NCI-H2107 treated with DMSO at 0.1 percent for 48 hours (cell line): ENCODE measurements around the gene STXBP5.

Experiments used
- DNase-seq: peaks from one replicate; lab custom pipeline; 2025; ENCODE audit not compliant: unreplicated experiment; lab: John Stamatoyannopoulos, UW

Gene STXBP5

GRCh38 chr6:147287869-147288271, 83.7 kb downstream of the STXBP5 start:
- DNase-seq: no peak

- no peak for DNase-seq
Measured at GRCh38 chr6:147297124-147297523, 92.9 kb downstream of the STXBP5 start.

GRCh38 chr6:147297663-147298316, 93.6 kb downstream of the STXBP5 start:
- no peak for DNase-seq

- no peak for DNase-seq
Measured at GRCh38 chr6:147298461-147298860, 94.2 kb downstream of the STXBP5 start.

- DNase-seq: no peak
Measured at GRCh38 chr6:147299035-147299434, 94.8 kb downstream of the STXBP5 start.

- DNase-seq: no peak
Measured at GRCh38 chr6:147301070-147301469, 96.9 kb downstream of the STXBP5 start.

- DNase-seq: no peak
Measured at GRCh38 chr6:147304016-147304415, 99.8 kb downstream of the STXBP5 start.

GRCh38 chr6:147310521-147310920, 106.3 kb downstream of the STXBP5 start:
- no peak for DNase-seq

GRCh38 chr6:147311218-147311617, 107.0 kb downstream of the STXBP5 start:
- DNase-seq: no peak

- no peak for DNase-seq
Measured at GRCh38 chr6:147321260-147321659, 117.0 kb downstream of the STXBP5 start.

GRCh38 chr6:147322299-147323162, 118.3 kb downstream of the STXBP5 start:
- no peak for DNase-seq

- DNase-seq: no peak
Measured at GRCh38 chr6:147325557-147325956, 121.3 kb downstream of the STXBP5 start.

- DNase-seq: no peak
Measured at GRCh38 chr6:147331401-147331800, 127.2 kb downstream of the STXBP5 start.

- no peak for DNase-seq
Measured at GRCh38 chr6:147337921-147338320, 133.7 kb downstream of the STXBP5 start.

- no peak for DNase-seq
Measured at GRCh38 chr6:147341486-147341885, 137.3 kb downstream of the STXBP5 start.

- DNase-seq: no peak
Measured at GRCh38 chr6:147345902-147346301, 141.7 kb downstream of the STXBP5 start.

- DNase-seq: no peak
Measured at GRCh38 chr6:147347179-147347881, 143.1 kb downstream of the STXBP5 start.

GRCh38 chr6:147347882-147348575, 143.8 kb downstream of the STXBP5 start:
- no peak for DNase-seq

- no peak for DNase-seq
Measured at GRCh38 chr6:147361311-147361981, 157.2 kb downstream of the STXBP5 start.

- no peak for DNase-seq
Measured at GRCh38 chr6:147366290-147366689, 162.1 kb downstream of the STXBP5 start.

- DNase-seq: no peak
Measured at GRCh38 chr6:147371325-147371724, 167.1 kb downstream of the STXBP5 start.
